CD4-positive, alpha-beta T cell treated with Interleukin-4 for 4 hours (primary cell): ENCODE measurements around the gene C1QTNF12.

Source experiments
- DNase-seq: peaks from one replicate; pipeline ENCODE4 v3.0.0-alpha.2; 2020

Gene C1QTNF12

DNA sequence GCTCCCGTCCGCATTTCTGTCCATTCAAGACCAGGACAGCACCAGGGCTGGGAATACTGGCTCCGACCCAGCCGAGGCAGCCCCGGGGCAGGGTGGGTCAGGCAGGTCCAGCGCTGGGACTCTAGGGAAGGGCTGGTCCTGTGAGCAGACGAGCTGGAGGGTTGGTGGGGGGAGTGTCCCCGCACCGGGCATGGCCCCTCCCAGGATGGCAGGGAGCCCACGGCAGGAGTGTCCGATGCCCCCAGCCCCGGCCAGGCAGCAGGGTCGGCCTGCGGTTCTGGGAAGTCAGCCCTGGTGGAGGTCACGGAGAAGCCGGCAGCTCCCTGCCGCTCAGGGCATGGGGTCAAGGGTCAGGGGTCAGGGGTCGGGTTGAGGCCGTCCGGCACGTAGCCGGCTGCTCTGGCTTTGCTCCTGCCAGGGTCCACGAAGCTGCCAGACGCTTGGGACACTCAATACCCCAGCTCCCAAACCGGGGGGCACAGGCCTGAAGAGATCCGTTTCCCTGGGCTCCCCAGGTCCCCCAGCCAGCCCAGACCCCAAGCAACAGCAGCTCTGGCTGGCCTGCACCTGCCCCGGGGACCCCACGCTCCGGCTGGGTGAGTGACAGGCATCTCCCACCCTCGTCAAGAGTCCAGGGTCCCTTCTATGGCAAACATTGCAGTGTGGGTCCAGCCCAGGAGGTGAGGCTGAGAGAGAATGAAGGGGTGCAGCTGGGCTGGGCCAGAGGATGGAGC lies 6.7 kb downstream of the C1QTNF12 start:
- no peak for DNase-seq

DNA sequence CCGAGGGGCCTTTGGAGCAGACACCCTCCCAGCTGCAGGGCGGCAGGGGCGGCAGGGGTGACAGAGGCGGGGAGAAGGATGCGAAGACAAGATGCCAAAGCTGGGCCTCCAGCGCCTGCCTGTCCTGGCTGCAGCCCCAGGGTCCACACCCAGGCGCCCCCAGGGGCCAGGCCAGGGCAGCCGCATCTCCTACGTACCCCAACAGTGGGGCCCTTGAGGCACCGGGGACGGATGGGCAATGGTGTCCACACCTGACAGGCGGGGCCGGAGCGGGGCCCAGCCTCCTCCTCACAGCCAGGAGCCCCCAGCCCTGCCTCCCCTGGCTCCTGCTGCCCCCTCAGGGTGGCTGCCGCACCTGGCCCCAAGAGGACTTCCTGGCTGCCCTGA lies 7.3 kb downstream of the C1QTNF12 start:
- DNase-seq, result no peak

DNA sequence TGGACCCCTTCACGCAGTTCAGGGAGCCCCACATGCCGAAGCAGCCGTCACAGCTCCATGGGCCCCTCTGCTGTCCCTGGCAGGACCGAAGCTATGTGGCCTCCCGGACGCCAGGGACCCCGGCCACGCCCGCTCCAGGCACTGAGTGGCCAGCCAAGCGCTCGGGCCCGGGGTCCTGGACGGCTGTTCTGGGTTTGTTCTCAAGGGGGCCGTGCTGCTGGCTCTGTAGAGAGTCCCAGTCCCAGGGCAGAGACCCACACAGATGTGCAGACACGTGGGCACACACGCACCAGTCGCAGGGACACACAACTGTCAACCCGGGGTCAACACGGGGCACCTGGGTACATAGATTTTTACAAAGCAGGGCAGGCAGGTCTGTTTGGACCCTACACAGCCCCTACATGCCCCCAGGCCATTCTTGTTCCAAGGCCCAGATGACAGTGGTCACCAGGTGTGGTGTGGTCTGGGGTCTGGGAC lies 7.8 kb downstream of the C1QTNF12 start:
- no peak for DNase-seq

DNA sequence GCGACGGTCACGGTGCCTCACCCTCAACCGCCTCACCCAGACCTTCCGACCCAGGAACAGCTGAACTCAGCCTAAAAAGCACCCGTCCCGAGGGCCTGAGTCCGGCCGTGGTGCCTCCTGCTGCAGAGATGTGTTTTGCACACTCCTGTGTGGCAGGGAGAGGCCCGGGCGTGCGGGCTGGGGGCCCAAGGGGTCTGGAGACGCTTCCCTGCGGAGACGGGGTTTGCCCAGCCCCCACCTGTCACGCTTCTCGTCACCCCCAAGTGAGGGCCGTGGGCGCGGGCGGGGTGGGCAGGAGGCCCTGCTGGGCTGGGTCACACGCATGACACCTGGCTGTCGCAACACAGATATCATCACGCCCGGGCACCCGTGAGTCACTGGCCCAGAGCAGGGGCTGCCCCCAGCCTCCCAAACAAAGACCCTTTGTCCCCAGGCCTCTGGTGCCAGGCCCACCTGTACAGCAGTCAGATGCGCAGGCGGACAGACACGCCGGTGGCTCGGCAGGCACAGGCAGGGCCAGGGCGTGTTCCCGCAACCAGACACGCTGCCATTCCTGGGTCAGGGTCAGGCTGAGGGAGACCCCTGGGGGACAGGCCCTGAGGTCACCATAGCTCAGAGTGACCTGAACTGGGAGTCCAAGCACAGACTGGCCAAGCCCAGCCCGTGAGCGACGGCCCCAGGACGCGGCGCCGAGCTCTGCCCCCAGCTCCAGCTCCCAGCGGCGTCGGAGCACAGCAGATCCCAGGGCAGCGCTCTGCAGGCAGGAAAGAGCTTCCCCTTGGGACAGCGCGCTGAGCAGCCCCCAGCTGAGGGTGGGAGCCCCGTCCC lies 8.4 kb downstream of the C1QTNF12 start:
- DNase-seq, result no peak

DNA sequence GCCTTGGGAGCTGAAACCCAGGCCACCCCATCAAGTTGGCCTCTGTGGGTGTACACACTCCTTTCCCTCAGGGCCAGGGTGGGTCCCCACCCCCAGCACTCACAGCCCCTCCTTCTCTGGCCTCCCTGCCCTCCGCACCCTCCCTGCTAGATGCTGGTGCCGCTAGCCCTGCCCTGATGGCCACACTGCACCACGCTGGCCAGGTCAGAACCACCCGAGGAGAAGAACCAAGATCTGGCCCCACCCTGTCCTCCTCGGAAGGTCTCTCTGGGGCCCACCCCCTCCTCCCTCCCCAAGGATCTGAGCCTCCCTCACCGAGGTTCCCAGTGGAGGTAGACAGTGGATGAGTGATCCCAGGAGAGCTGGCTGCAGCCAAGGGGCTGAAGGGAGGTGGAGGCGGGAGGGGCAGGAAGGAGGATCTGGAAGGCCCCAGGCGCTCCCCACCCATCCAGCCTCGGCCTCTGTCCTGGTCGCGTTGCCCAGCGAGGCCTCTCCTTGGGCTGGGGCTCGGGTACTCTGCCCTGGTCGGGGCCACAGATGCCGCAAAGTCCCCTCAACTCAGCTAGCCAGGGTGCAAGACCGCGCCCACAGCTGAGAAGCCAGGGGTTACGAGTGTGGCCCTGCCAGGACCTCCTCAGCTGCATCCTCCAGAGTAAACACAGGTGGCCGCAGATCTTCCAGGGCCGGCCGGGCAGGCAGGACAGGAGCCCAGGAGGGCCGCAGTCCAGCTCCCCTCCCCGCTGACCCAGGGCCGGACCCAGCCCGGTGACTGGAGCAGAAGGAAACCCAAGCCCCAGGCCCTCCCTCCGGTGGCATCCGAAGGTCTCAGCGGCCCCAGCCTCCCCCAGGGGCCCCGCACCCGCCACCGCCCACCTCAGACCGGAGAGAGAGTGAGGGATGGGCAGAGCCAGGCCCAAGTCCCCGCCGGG lies 9.3 kb downstream of the C1QTNF12 start:
- no peak for DNase-seq

DNA sequence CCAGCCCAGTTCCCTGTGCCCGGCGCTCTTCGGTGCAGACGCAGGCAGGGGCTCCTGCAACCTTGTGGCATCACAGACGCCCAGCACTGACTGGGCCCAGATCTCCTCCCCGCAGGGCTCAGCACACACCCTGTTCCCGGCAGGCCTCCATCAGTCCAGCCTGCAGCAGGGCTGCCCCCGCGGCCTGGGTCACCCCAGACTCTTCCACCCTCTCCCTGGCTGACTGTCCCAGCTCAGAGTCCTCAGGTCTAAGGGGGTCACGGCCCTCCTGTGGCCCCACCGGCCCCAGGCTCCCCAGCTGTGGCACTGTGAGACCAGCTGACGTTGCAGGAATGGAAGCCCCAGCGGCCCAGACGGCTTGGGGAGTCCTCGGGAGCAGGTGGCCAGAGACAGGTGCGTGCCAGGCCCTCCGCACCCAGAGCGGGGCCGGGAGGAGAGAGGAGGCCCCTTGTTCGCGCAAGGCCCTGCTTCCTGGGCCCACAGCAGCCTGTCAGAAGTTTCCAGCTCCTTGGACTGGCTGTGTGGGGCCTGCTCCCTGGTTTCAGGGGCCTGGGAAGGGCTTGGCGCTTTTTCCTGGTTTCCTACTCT lies 10.3 kb downstream of the C1QTNF12 start:
- DNase-seq, result no peak

DNA sequence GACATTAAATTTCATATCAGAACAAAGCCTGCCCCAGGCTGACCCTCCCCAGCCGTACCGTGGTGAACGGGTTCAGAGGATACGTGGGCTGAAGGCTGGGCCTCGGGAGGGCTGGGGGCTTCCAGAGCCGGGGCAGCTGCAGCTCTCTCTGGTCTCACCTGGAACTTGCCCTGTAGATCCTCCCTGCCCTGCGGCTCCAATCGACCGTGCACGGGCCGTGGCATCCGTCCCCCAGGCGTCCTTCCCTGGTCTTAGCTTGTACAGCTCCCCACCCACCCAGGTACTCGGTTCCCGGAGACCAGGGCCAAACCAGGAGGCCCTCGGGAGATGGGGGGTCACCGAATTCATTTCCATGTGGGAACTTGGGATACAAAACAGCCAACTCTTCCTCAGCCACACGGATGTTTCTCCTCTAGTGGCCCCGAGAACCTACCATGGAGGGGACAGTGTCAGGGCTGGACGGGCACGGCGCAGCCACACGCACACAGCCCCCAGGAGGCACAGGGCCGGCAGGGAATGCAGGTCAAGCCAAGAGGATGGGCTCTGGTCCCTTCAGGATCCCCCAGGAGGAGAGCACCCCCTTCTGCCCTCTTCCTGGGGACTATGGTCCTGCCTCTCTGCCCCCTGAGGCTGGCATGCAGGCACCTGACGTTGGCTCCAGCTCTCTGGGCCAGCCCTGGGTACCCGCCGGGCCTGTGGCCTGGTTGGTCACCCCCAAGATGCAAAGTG lies 11.3 kb downstream of the C1QTNF12 start:
- no peak for DNase-seq

DNA sequence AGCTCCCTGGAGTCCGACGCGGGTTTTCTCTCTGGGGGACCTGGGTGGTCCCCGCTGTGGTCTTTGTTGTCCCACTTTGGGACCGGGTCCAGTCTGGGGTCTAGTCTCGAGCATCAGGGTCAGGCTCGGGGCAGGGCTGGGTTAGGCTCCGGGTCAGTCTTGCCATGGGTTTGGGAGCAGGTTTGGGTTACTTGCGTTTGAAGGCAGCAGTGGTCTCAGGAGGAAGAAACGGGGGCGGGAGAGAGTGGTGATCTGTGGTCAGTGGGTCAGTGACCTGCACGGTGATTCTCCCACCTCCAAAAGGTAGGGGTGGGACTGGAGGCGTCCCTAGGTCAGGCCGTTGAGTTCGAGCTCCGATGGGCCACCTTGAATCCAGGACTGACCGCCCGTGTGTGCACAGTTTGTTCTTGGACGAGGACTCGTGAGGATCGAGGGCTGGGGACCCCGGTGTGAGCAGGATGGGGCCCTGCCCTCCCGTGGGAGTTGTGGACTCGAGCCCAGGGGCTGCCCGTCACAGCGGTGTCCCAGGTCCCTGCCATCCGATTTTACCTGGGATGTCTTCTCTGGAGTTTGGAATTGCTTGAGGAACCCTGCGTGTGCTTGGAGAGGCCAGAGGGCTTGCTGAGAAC lies 12.2 kb downstream of the C1QTNF12 start:
- no peak for DNase-seq

DNA sequence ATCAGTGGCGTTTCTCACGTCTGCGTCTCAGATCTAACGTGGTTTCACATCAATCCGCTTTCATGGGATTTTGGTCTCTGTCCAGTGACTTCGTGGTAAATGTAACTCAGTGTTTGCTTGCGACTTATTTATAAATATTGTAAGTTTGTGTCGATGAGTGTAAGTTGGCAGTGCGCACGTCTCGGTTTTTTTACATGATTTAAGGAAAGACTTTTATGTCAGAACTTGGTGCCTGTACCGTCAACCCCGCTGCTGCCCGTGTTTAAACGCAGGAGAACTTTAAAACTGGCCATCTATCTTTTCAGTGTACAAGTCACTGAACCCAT lies 13.0 kb downstream of the C1QTNF12 start:
- DNase-seq, result no peak

DNA sequence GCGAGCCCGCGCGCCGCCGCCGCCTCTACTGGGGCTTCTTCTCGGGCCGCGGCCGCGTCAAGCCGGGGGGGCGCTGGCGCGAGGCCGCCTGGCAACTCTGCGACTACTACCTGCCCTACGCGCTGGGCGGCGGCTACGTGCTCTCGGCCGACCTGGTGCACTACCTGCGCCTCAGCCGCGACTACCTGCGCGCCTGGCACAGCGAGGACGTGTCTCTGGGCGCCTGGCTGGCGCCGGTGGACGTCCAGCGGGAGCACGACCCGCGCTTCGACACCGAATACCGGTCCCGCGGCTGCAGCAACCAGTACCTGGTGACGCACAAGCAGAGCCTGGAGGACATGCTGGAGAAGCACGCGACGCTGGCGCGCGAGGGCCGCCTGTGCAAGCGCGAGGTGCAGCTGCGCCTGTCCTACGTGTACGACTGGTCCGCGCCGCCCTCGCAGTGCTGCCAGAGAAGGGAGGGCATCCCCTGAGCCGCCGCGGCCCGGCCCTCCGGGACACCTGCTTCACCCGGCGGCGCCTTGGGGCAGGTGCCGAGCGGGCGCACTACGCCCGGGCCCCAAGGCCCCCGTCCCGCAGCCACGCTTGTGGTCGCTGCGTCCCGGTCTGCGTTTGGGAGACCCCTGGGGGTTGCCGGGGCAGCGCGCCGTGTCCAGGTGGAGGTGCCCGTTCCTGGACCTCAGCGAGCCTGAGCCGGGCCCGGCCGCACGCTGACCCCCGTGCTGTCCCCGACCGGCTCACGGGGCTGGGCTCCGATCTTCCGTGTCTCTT lies 13.5 kb downstream of the C1QTNF12 start:
- DNase-seq, result no peak

DNA sequence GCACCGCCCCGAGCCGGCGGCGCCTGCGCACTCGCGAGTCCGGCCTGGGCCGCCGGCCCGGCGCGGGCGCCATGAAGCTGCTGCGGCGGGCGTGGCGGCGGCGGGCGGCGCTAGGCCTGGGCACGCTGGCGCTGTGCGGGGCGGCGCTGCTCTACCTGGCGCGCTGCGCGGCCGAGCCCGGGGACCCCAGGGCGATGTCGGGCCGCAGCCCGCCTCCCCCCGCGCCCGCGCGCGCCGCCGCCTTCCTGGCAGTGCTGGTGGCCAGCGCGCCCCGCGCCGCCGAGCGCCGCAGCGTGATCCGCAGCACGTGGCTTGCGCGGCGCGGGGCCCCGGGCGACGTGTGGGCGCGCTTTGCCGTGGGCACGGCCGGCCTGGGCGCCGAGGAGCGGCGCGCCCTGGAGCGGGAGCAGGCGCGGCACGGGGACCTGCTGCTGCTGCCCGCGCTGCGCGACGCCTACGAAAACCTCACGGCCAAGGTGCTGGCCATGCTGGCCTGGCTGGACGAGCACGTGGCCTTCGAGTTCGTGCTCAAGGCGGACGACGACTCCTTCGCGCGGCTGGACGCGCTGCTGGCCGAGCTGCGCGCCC lies 14.2 kb downstream of the C1QTNF12 start, which contains the start of gene B3GALT6:
Gene B3GALT6, plus strand, starts transcription at position 30 of the 588 bp plus-strand sequence. Its CDS starts 42 bp downstream, at position 72.
- DNase-seq, result no peak

DNA sequence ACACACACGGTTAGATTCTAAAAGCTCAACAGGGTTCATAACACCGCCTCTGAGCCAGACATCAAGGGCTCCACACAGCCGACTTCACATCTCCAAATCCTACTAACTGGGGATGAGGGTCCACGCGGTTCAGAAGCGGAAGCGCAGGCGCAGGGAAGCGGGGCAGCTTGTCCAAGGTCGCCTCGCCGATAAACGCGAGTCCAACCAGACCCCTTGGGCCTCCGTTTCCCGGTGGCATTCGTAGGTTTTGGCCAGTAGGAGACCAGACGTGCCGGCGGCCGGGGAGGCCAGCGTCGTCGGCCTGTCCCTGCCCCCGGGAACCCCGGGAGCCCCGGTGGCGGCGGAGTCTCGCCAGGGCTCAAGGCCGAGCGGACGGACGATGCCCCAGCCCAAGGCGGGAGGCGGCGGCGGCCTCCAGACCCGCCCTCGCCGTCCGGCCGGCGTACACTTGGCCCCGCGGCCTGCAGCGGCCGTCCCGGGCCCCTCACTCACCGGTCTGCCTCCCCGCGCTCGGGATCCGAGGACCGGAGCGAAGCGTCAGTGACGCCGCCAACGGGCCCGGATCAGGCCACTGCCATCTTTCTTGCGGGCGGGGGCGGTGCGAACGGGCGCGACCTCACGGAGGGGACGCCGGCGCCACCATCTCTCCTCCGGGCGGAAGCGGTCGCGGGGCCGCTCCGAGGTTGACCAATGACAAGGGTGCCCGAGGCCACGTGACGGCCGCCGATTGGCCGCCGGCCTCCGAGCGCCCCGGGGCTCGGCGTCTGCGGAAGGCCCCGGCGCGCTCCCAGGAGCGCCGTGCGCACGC lies 14.9 kb downstream of the C1QTNF12 start, which contains the start of gene SDF4:
Gene SDF4, minus strand, starts transcription at position 602 of the 808 bp plus-strand sequence. CDS start 3,229 bp downstream, outside the sequence.
- DNase-seq, result peak; percentile 97

DNA sequence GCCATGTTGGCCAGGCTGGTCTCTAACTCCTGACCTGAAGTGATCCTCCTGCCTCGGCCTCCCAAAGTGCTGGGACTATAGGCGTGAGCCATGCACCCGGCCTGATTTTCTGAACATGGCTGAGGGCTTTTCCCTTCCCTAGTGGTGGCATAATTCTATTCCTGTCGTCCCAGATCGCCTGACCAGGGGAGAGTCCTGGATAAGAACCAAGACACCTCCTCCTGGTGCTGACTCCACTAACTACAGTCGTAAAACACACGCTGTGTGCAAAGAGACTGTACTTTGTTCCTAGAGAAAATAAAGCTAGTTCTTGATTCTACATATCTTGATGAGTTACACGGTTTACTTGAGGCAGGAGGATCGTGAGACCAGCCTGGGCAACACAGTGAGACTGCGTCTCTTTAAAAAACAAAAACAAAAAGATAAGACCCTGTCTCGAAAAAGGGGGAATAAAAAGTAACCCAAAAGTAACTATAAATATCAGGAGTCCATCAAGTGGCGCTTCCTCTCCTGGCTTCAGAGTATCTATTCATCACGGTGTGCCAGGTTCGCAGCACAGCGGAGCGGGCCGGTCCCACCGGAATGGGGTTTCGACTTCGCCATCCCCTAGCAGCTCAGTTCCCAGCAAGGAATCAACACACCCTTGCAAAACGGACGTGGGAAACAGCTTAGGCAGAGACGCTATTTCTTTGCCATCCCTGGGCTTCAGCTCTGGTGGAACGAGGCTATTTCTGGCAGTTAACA lies 15.7 kb downstream of the C1QTNF12 start:
- DNase-seq, result no peak

DNA sequence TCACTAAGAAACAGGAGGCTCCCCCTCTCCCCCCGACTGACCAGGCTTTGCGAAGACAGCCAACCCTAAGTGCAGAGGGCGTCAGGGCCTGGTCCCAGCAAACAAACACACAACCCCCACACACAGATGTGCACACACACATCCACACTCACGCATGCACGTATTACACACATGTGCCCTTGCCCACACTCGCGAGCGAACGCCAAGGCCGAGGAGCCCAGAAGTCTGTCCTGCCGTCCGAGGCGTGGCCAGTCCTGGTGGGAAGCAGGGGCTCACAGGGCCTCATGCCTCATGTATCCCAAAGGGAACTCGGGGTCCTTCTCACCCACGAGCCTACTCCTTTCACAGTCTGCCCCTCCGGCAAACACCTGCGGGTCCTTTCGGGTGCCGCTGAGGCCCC lies 16.8 kb downstream of the C1QTNF12 start:
- no peak for DNase-seq

DNA sequence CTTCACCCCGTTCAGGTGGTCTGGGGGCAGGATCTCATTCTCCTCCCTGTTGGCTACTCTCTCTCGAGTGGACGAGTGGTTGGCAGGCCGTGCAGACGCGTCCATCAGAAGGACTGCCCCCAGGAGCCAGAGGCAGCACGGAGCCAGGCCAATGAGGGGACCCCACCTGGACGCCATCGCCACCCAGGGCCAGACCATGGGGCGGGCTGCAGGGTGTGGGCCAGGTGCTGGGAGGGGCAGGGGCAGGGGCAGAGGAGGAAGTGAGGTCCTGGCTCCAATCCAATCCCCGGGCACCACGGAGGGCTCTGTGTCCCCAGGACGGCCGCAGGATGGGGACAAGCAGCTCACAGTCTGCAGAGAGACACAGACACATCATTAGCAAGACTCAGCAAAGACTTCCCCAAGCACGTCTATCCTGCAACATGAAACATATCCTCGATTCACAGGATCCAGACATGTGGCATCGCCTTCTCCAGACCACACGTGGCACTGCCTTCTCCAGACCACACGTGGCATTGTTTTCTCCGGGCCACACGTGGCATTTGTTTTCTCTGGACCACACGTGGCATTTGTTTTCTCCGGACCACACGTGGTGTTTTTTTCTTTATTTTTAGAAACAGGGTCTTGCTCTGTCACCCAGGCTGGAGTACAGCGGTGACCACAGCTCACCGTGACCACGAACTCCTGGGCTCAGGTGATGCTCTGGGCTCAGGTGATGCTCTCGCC lies 17.8 kb downstream of the C1QTNF12 start:
- no peak for DNase-seq

DNA sequence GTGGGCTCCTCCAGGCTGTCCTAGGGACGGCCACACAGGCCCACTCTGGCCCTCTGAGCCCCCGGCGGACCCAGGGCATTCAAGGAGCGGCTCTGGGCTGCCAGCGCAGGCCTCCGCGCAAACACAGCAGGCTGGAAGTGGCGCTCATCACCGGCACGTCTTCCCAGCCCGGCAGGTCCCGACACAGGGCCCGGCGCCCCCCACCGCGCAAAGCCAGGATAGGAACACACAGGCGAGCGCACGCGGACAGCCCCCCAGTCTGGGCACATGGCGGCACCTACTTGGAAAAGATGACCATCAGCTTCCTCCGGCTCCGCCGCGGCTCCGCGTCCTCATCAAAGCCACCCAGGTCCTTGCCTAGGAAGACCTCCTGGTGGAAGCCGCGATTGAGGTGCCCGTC lies 18.3 kb downstream of the C1QTNF12 start:
- no peak for DNase-seq

DNA sequence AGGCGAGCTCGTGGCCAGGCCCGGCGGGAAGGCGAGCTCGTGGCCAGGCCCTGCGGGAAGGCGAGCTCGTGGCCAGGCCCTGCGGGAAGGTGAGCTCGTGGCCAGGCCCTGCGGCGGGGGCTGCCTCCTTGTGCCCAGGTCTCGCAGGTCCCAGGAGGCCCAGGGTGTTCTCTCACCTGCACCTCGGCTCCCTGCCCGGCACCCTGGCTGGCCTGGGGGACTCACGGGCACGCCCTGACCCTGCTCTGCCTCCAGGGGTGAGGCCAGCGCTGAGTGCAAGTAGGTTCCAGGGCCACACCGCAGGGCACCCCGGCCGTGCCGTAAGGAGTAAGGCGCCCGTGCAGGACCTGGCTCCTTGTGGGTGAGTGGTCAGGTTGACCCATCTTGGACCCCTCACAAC lies 19.1 kb downstream of the C1QTNF12 start:
- no peak for DNase-seq
